ENCODE data around the gene MYL4. TPM values are rescaled to one million over a fixed set of nuclear protein-coding genes. Genes with fewer than 3 reads are reported as not detected.

MYL4 gene
- total RNA-seq, 1 experiment from 2014 or later: 0.49 TPM

- Histone ChIP-seq H3K9me3 (ENCODE audit: control insufficient read depth, insufficient read depth, low read depth, low read length) (no peaks in the 10 kb centered on the region), H3K27me3 (ENCODE audit: control insufficient read depth, insufficient read depth, low read length) (no peaks in the 10 kb centered on the region), H3K36me3 (ENCODE audit: control insufficient read depth, insufficient read depth, low read length) (no peaks in the 10 kb centered on the region), H3K4me1 (ENCODE audit: control insufficient read depth, insufficient read depth, low read length) (peaks cover 17% of the 10 kb centered on the region), H3K4me3 (ENCODE audit: low read depth in 2 of 2, low read length in 2 of 2) (no peak overlapping the region), H3K27ac (ENCODE audit: low read length) (0 out of 2 replicates have a peak overlapping the region, but pooled peaks have one; percentile 23)
- TF ChIP-seq SIN3A (IDR thresholded peaks at IDR 0.05; ENCODE audit: borderline replicate concordance, insufficient read depth, low read depth, low read length) (no peak), REST (IDR thresholded peaks at IDR 0.05; ENCODE audit: insufficient read depth in 1 of 2, low read depth in 2 of 2, low read length in 1 of 2) (no peak), POLR2AphosphoS5 (IDR thresholded peaks at IDR 0.05; ENCODE audit: low read depth, low read length) (no peak), TCF7L2 (IDR thresholded peaks at IDR 0.05; ENCODE audit: low read depth, low read length) (no peak), CTCF (IDR thresholded peaks at IDR 0.05) (no peak)
- ATAC-seq (no peak; the same call in 1 of the 2 replicates), DNase-seq (ENCODE audit: low read depth, low spot score) (no peak)
- BruUV-seq (replicated peaks): no TSS peak
- CTCF ChIA-PET: no interaction called here
- POLR2A ChIA-PET: no interaction called here
- in situ Hi-C loops (cut with HindIII; ENCODE audit: low pct_unique_long_range_greater_than_20kb, low sequenced_read_pairs): no loop called here
- intact Hi-C loops (cut with micrococcal nuclease; ENCODE audit: unreplicated experiment): no loop called here
Measured at GRCh38 chr17:47257651-47258339, 48.6 kb downstream of the MYL4 start.

GRCh38 chr17:47262586-47262985 lies 53.4 kb downstream of the MYL4 start:
- no peaks in the 10 kb centered on the region for H3K9me3 ChIP-seq (ENCODE audit: control insufficient read depth, insufficient read depth, low read depth, low read length)
- no peak overlapping the region for H3K4me3 ChIP-seq (ENCODE audit: low read depth in 2 of 2, low read length in 2 of 2)
- TF ChIP-seq REST (IDR thresholded peaks at IDR 0.05; ENCODE audit: insufficient read depth in 1 of 2, low read depth in 2 of 2, low read length in 1 of 2): no peak
- no peak for DNase-seq (ENCODE audit: low read depth, low spot score)
- intact Hi-C loops (cut with micrococcal nuclease; ENCODE audit: unreplicated experiment) (no loop called here), in situ Hi-C loops (cut with HindIII; ENCODE audit: low pct_unique_long_range_greater_than_20kb, low sequenced_read_pairs) (no loop called here)
- peaks cover 7% of the 10 kb centered on the region for H3K4me1 ChIP-seq (ENCODE audit: control insufficient read depth, insufficient read depth, low read length)
- no peak overlapping the region for H3K27ac ChIP-seq (ENCODE audit: low read length)
- no peaks in the 10 kb centered on the region for H3K36me3 ChIP-seq (ENCODE audit: control insufficient read depth, insufficient read depth, low read length)
- no peaks in the 10 kb centered on the region for H3K27me3 ChIP-seq (ENCODE audit: control insufficient read depth, insufficient read depth, low read length)
- BruUV-seq (replicated peaks): no TSS peak
- CTCF ChIA-PET: no interaction called here
- no peak for ATAC-seq
- POLR2A ChIA-PET: no interaction called here
